NT2/D1 (cell line): ENCODE data around the gene DRC3.

Source experiments
- YY1 ChIP-seq: IDR thresholded peaks from 2 replicates; pipeline ENCODE4 v1.6.1; 2011; ENCODE audit not compliant: insufficient read length, insufficient read depth
- ZNF274 ChIP-seq: IDR thresholded peaks from 2 replicates; pipeline ENCODE4 v1.6.1; 2011; ENCODE audit warnings: mild to moderate bottlenecking, low read depth, low read length

DNA sequence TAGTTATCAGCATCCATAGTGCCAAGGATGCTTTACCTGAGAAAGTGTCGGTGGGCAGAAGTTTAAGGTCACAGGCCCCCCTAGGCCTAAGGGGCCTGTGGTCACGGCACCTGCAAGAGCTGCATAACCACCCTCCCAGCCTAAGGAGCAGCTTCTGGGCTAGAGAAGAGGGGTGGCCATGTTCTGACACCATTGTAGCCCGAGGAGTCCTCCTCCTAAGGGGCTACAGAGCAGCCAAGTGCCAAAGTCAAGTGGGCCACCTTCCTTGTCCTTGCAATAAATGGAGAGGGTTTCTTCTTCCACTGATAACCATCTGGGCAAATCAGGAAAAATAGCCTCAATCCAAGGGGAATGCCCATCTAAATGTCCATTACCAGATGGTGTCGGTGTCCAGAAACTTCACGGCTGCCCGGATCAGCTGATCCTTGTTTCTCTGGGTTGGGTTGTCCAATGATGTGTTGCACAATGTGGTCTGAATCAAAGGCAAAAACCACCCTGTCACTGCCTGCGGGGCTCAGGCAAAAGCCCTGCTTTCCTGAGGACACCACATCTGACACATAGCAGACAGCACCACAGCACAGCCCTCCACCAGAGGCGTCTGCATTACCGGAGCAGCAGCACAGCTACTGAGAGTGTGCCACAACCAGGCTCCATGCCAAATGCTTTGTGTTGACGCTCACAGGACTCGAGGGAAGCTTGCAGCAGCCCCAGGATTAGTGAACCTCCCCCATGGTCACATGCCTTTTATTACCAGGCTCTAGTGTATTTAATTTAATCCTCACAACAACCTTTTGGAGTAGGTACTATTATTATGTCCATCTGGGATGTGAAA lies 53.5 kb downstream of the DRC3 start:
- TF ChIP-seq ZNF274 (no peak), YY1 (no peak)
